ENCODE data around the gene DLEC1.

The DLEC1 gene

DNA sequence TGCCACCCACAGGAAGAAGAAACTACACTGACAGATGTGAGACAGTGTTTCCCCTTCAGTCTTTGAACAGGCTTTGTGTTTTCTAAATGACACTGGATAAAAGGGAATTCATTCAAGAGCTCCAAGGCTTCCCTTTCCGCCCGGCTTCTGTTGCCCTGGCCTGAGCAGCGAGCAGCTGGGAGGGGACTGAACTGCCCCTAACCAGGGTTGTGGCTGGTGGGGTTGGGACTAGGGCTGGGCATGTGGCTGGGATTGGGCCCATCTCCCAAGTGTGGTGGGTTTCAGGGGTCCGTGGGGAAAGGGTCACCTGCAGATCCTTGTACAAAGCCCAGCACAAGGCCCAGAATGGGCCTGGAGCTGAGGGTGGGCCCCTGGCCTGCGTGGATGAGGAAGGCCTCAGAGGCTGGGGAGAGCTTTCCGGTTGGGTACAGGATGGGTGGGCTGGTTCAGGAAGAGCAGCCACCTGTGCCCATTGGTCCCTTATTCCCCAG is 38.0 kb upstream of the DLEC1 start:
- no peak for DNase-seq (ENCODE audit: low read depth in 3 of 3)

DNA sequence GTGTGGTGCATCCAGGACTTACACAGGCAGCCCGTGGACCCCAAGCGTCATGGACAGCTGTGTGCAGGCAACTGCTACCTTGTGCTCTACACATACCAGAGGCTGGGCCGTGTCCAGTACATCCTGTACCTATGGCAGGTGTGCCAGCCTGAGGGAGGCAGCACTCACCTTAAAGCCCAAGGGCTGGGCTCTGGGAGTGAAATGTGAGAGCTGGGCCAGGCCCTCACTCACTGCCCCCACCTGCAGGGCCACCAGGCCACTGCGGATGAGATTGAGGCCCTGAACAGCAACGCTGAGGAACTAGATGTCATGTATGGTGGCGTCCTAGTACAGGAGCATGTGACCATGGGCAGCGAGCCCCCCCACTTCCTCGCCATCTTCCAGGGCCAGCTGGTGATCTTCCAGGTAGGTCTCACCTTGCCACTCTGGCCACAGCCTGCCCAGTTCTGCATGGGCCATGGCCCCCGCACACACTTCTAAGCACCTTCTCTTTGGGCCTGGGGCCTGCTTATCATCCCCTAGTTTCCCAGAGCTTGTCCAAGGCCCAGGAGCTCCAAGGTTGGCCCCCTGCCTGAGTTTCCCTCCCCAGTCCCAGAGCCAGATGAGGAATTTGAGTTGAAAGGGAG is 37.4 kb upstream of the DLEC1 start:
- DNase-seq (ENCODE audit: low read depth in 3 of 3), result no peak

DNA sequence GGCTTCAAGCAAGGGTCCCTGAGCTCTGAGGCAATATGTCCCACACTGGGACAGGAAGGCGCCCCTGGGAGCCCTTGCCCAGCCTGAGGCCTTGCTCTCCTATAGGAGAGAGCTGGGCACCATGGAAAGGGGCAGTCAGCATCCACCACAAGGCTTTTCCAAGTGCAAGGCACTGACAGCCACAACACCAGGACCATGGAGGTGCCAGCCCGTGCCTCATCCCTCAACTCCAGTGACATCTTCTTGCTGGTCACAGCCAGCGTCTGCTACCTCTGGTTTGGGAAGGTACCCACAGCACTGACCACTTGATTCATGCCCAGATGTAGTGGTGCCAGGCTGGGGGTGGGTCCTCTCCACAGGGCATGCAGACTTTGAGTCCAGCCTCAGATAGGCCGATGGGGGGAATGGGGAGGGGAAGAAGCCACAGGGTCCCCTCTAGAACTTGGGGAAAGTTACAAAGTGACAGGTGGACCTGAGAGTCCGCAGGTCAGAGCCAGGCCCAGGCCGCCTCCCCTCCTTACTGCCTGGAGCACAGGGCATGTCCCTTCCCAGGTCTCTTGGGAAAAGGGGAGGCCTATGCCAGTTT is 36.6 kb upstream of the DLEC1 start:
- DNase-seq (ENCODE audit: low read depth in 3 of 3), result no peak

DNA sequence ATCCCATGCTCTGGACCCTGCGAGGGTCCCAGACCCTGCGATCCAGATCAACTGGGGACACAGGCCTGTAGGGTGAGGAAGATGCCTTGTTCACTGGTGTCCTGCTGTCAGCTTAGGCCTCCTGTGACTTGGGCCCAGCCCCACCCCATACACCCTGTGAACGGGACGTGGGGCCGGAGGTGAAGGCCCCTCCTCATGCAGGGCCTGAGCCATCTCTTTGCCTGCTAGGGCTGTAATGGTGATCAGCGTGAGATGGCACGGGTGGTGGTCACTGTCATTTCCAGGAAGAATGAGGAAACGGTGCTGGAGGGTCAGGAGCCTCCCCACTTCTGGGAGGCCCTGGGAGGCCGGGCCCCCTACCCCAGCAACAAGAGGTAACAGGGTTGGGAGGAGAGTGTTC is 36.1 kb upstream of the DLEC1 start:
- no peak for DNase-seq (ENCODE audit: low read depth in 3 of 3)

DNA sequence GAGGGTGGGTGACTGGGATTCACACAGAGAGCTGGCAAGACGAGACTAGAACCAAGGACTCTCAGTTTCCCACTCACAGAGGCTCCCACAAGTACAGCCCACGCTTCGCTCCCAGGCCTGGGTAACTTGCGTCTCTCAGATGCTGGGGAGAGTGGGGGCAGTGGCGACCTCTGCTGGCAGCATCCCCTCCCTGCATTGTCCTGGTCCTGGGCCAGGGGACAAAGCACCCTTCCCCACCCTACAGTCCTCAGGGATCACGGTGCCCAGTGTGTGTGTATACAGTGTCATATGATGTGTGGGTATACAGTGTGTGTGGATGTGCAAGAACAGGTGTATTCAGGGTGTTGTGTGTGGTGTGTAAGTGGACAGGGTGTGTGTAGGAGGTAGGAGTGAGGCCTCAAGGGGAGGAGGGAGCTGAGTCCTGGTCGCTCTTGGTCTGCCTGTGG is 35.6 kb upstream of the DLEC1 start:
- peak in 1 of 3 experiments; percentile 56 for DNase-seq (ENCODE audit: low read depth in 3 of 3)

DNA sequence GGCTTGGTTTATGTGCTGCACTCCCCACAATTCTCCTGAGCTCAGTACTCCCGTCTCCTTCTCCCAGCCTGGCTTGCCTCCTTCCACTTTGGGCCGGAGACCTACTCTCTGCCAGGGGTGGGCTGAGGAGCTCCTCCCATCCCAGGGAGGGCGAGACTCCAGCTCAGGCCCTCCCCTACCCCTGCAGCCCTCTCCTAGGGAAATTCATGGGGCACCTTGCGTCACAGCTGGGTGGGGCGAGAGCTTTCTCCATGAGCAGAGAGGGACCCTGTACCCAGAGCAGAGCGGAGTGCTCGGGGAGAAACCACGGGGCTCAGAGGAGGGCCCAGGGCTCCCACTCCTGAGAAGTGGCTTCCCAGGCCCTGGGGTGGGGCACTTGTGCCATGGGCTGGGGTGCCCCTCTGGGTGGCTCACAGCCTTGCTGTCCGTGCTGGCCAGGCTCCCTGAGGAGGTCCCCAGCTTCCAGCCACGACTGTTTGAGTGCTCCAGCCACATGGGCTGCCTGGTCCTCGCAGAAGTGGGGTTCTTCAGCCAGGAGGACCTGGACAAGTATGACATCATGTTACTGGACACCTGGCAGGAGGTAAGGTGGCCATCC is 35.1 kb upstream of the DLEC1 start:
- no peak for DNase-seq (ENCODE audit: low read depth in 3 of 3)

DNA sequence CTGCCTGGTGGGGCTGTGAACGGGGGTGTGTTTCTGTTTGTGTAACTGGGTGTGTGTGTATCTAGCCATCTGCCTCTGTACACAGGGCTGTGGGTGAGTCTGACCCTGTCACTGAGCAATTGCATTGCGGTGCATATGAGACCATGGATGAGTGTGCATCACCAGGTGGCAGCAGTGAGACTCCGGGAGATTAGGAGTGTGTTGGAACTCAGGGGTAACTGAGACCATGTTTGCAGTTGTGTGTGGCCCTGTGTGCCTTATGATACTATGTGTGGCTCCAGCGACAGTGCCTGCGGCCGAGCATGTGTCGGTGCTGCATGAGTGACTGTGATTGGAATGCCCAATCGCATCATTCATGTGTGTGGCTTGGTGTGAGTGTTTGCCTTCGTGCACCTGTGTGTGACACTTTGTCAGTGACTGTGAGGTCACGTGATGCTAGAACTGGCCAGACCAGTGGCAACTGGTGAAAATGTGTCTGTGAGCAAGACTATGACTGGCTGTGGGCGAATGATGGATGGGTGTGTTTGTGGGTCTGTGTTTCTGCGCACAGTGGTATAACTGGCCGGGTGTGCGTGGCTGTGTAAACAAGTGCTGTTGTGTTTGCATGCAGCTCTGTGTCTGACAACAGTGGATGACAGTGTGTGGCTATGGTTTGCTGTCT is 34.5 kb upstream of the DLEC1 start:
- DNase-seq (ENCODE audit: low read depth in 3 of 3), result peak in 1 of 3 experiments; percentile 42

DNA sequence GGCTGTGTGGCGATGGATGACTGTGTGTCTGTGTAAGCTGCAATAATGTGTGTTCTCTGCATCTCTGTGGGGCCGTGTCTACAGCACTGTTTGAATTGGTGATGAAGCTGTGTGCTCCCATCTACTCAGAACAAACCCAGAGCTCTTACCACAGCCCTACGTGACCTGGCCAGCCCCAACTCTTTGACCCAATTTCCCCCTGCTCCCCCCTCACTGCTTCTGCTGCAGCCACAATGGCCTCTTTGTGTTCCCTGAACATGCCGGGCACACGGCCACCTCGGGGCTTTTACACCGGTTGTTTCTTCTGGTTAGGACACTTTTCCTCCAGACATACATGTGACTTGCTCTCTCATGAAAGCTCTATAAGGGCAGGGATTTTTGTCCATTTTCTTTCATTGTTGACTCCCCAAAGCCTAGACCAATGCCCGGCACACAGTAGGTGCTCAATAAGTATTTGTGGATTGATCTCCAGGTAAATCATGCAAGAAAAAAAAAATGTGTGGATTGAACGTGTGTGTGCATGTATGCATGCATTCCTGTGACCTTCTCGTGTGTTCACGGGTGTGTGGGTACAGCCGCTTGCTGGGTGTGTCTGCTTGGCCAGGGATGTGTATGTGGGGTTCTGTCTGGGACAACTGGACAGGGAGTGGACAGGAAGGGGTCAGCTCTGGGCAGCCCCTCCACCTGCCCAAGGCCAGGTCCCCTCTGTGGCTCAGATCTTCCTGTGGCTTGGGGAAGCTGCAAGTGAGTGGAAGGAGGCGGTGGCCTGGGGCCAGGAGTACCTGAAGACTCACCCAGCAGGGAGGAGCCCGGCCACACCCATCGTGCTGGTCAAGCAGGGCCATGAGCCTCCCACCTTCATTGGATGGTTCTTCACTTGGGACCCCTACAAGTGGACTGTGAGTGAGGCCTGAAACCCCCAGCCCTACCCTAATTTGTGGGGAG is 33.7 kb upstream of the DLEC1 start:
- no peak for DNase-seq (ENCODE audit: low read depth in 3 of 3)

DNA sequence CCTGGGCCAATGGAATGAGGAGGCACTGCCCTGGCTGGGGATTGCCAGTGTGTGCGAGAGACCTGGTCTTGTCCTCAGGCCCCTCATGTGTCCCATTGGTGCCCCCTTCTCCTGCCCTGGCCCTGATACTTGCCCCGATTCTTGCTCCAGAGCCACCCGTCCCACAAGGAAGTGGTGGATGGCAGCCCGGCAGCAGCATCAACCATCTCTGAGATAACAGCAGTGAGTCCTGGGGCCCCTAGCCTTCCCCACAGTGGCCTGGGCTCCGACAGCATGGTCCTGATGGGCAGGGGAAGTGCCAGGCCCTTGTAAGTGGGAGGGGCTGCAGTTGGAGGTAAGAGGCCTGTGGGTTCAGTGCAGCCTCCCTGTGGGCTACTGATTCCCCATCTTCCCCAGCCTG is 33.0 kb upstream of the DLEC1 start:
- DNase-seq (ENCODE audit: low read depth in 3 of 3), result no peak

DNA sequence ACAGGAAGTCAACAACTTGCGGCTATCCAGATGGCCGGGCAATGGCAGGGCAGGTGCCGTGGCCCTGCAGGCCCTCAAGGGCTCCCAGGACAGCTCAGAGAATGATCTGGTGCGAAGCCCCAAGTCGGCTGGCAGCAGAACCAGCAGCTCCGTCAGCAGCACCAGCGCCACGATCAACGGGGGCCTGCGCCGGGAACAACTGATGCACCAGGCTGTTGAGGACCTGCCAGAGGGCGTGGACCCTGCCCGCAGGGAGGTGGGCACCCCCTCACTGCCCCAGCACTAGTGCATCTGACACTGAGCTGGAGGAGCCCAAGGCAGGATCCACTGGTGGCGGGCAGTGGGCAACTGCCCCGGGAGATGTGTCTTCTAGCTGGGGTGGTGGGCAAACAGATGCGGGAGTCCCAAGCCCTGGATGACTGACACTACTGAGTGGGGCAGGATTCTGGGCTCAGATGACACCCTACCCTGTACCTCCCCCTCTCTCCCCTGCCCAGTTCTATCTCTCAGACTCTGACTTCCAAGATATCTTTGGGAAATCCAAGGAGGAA is 32.5 kb upstream of the DLEC1 start:
- DNase-seq (ENCODE audit: low read depth in 3 of 3), result no peak

DNA sequence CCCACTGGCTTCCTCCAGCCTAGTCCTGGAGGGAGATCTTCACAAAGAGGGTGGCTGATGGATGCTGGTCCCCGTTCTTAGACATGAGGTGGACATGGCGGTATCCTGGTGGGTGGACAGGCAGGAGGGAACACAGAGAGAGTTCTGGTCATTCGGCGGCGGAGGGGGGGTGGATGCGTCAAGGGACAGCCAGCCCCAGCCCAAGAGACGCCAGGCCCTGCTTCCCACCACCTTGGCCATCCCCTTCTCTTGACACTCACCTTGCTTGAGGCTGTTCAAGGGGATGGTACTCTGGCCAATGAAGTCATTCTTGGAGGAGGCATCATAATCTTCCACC is 31.3 kb upstream of the DLEC1 start:
- no peak for DNase-seq (ENCODE audit: low read depth in 3 of 3)

DNA sequence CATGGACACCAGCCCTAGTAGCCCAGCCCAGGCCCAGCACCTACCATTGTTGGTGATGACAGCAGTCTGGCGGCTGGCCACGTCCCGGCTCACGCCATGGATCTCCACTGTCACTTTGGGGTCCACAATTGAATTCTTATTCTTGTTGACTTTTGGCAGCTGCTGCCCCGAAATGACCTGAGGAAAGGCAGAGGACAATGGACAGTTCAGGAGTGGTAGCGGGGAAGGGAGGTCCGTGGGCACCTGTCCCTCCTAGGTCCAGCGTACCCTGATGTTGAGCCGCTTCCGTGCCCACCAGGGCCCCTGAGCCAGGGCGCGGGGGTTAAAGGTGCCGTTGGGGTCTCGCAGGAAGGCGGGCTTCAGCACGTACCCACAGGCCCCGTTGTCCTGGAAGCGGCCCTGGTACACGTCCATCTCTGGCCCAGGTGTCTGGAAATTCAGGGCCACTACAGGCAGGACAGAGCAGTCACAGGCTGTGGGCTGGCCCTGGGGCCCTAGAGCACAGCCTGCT is 30.8 kb upstream of the DLEC1 start:
- DNase-seq (ENCODE audit: low read depth in 3 of 3), result no peak

DNA sequence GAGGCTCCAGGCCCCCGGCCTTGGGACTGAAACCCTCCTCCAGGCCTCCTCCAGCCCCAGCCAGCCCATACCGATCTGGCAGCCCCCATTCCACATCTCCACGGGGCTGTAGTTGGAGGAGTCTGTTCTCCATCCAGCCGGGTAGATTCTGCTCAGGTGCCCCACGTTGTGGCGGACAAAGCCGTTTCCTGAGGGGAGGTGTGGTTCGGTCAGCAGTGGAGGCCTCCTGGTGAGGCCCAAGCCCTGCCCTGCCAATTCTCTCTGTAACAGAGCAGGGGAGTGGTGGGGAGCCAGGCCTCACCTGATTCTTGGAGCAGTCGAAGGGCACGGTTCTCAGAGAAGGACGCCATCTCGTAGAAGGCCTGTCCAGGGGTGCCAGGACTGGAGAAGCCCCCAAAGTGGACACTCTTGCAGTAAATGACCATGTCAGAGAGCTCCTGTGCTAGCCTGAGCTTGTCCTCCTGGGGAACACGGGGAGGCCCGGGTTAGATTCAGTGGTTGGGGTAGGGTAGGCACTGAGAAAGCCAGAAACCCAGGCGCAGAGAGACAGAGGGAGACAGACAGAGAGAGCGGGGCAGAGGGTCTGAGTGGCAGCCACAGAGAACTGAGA is 29.9 kb upstream of the DLEC1 start:
- DNase-seq (ENCODE audit: low read depth in 3 of 3), result no peak

DNA sequence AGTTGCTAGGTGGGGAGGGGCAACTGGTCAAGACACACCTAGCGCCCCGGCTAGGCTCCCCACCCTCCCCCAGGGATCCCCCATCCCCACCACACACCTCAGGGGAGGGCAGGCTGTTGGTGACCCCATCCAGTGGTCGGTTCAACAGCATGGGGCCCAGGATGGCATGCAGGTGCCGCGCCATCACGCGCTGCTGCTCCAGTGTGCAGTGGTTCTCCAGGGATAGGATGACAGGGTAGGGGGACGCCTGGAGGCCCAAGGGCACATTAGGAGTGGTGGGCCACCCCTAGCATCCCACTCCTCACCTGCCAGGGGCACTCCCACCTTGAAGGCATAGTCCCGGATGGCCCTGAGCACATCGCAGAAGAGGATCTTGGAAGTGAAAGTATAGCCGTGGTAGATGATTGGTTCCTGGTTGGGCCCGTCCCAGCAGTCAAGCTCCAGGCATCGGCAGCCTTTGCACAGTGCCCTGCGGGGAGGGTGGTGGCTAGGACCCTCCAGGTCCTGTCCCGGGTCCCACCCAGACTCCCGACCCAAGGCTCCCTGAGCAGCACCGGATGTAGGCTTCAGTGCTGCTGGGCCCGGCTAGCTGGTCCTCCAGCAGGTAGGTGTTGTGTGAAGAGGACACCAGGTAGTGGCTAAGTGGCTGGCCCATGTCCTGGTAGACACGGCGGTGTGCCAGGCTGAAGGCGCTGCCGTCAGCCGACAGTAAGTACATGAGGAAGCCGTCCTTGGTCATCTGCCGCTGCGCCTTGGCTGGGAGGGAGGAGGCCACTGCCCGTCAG is 29.0 kb upstream of the DLEC1 start:
- no peak for DNase-seq (ENCODE audit: low read depth in 3 of 3)

DNA sequence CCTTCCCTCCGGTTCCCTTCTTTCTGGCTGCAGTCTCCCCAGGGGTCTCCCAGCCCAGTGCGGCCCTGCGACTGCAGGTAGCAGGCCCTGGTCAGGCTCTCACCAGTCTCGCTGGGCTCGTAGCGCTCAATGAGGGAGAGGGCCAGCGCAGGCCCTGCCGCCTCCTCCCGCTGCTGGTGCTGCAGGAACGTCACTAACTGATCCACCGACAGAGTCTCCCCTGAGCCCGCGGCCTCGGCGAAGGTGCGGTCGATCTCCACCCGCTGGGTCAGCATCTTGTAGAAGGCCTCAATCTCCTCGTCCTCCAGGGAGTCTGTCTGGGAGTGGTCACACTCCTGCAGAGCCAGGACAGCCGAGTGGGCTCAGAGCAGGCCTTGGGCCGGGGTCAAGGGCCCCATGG is 27.9 kb upstream of the DLEC1 start:
- no peak for DNase-seq (ENCODE audit: low read depth in 3 of 3)

DNA sequence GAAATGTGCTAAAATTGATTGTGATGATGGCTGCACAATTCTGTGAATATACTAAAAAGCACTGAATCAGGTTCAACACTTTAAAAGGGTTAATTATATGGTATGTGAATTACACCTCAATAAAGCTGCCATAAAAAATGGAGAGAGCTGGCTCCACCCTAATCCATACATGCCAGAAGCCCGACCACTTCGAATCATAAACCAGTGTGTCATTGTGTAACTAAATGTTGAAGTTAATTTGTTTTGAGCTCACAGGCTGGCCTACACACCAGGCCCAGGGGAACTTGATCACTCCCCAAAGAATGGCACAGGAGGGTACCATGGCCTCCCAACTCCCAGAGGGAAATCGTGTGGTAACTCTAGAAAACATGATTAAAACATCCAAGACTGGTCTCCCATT is 23.5 kb upstream of the DLEC1 start:
- DNase-seq (ENCODE audit: low read depth in 3 of 3), result no peak

DNA sequence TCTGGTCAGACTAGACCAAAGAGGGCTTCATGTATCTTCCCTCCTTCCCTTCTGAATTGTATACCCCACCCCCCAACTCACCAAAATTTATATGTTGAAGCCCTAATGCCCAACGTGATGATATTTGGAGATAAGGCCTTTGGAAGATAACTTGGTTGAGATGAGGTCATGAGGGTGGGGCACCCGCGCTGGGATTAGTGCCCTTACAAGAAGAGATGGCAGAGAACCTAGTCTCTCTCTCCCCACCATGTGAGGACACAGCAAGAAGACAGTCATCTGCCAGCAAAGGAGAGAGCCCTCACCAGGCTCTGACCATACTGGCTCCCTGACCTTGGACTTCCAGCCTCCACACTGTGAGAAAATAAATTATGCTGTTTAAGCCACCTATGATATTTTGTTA is 23.0 kb upstream of the DLEC1 start:
- no peak for DNase-seq (ENCODE audit: low read depth in 3 of 3)

DNA sequence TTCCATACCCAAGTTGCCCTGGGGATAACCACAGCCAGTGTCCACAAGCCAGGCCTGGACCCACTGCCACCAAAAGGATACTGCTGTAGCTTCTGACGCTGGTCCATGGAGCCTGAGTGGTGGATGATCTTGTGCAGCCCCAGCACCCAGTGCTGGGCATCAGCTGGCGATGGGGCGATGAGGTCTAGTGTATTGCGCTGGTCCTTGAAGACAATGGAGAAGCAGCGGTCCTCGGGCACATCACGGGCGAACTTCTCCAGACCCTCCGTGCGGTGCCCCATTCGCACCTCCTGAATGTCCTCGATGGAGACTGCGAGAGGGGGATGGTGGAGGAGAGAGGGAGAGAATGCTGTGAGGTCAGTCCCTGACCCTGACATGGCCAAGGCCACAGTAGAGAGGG is 22.6 kb upstream of the DLEC1 start:
- DNase-seq (ENCODE audit: low read depth in 3 of 3), result no peak

DNA sequence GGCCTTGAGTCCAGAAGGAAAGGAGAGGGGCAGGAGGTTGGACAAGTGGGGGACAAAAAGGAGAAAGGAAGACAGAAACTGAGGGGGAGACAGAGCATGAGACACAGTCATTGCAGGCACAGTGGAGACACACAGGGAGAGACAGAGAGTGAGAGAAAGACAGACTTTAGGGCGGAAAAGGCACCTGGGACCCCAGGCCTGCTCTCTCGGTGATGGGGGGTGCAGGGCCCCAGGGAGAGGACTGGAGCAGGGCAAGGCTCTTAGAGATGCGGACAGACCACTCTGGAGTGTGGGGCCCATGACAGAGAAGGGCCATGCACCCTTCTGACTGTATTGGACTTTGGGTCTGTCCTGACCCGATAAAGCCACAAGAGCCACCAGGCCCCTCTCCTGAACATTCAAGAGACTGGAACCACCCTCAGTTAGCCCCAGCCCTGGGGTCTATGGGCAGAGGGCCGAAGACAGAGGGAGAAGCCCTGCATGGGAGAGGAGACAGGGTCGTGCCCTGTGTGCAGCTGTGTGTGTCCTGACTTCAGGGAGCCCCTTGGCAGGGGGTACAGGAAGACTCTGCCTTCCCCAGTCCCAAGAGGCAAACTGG is 22.1 kb upstream of the DLEC1 start:
- no peak for DNase-seq (ENCODE audit: low read depth in 3 of 3)
